HEK293 (cell line): Measurements from ENCODE around the gene CCM2L.

Source experiments
- KLF16 ChIP-seq: fragments of 450-650 bp; formaldehyde crosslinking; IDR thresholded peaks from 2 replicates; pipeline ENCODE4 v1.5.1; 2017; ENCODE audit warnings: missing biosample characterization, missing genetic modification characterization
- WT1 ChIP-seq: fragments of 450-650 bp; formaldehyde crosslinking; IDR thresholded peaks from 2 replicates; pipeline ENCODE4 v1.5.1; 2016; ENCODE audit warnings: missing biosample characterization, missing genetic modification characterization
- ZBTB8A ChIP-seq: fragments of 450-650 bp; formaldehyde crosslinking; IDR thresholded peaks from 2 replicates; pipeline ENCODE4 v1.5.1; 2016; ENCODE audit warnings: missing biosample characterization, missing genetic modification characterization
- ZNF114 ChIP-seq: fragments of 450-650 bp; formaldehyde crosslinking; IDR thresholded peaks from 2 replicates; pipeline ENCODE4 v1.5.0; 2017; ENCODE audit warnings: missing biosample characterization, missing genetic modification characterization
- ZNF223 ChIP-seq: fragments of 450-650 bp; formaldehyde crosslinking; IDR thresholded peaks from 2 replicates; pipeline ENCODE4 v1.5.1; 2016; ENCODE audit warnings: missing biosample characterization, missing genetic modification characterization
- ZNF426 ChIP-seq: fragments of 450-650 bp; formaldehyde crosslinking; IDR thresholded peaks from 2 replicates; pipeline ENCODE4 v1.5.1; 2017; ENCODE audit warnings: missing biosample characterization, missing genetic modification characterization, mild to moderate bottlenecking, inconsistent platforms, moderate library complexity
- ZNF596 ChIP-seq: fragments of 450-650 bp; IDR thresholded peaks from 2 replicates; pipeline ENCODE4 v1.5.0; 2018; ENCODE audit warnings: missing biosample characterization, mild to moderate bottlenecking, missing genetic modification characterization, moderate library complexity
- ZNF768 ChIP-seq: fragments of 450-650 bp; formaldehyde crosslinking; IDR thresholded peaks from 2 replicates; pipeline ENCODE4 v1.5.1; 2018; ENCODE audit warnings: missing biosample characterization, mild to moderate bottlenecking, missing genetic modification characterization
- ZSCAN16 ChIP-seq: fragments of 450-650 bp; formaldehyde crosslinking; IDR thresholded peaks from 2 replicates; pipeline ENCODE4 v1.5.1; 2016; ENCODE audit warnings: missing biosample characterization, missing genetic modification characterization
- TF ChIP-seq, protein P1 (sequence below): fragments of 450-650 bp; formaldehyde crosslinking; IDR thresholded peaks from 2 replicates; pipeline ENCODE4 v1.5.1; 2016; ENCODE audit warnings: missing biosample characterization, missing genetic modification characterization, borderline replicate concordance
- TF ChIP-seq, protein P2 (sequence below): fragments of 450-650 bp; formaldehyde crosslinking; IDR thresholded peaks from 2 replicates; pipeline ENCODE4 v1.5.1; 2016; ENCODE audit warnings: missing biosample characterization, missing genetic modification characterization
- TF ChIP-seq, protein P3 (sequence below): fragments of 450-650 bp; formaldehyde crosslinking; conservative IDR thresholded peaks from 2 replicates; pipeline ENCODE4 v1.5.1; 2016; ENCODE audit warnings: low read depth, missing biosample characterization, missing genetic modification characterization
- TF ChIP-seq, protein P4 (sequence below): fragments of 450-650 bp; formaldehyde crosslinking; IDR thresholded peaks from 2 replicates; pipeline ENCODE4 v1.5.1; 2017; ENCODE audit warnings: missing biosample characterization, missing genetic modification characterization
- TF ChIP-seq, protein P5 (sequence below): fragments of 450-650 bp; formaldehyde crosslinking; IDR thresholded peaks from 2 replicates; pipeline ENCODE4 v1.5.1; 2016; ENCODE audit warnings: missing biosample characterization, missing genetic modification characterization
- TF ChIP-seq, protein P6 (sequence below): fragments of 450-650 bp; IDR thresholded peaks from 2 replicates; pipeline ENCODE4 v1.5.1; 2018; ENCODE audit warnings: missing biosample characterization, mild to moderate bottlenecking, missing genetic modification characterization
- TF ChIP-seq, protein P7 (sequence below): fragments of 450-650 bp; formaldehyde crosslinking; IDR thresholded peaks from 2 replicates; pipeline ENCODE4 v1.5.1; 2016; ENCODE audit warnings: missing biosample characterization, missing genetic modification characterization
- TF ChIP-seq, protein P8 (sequence below): fragments of 450-650 bp; formaldehyde crosslinking; IDR thresholded peaks from 2 replicates; pipeline ENCODE4 v1.5.1; 2016; ENCODE audit warnings: missing biosample characterization, missing genetic modification characterization

Gene CCM2L

DNA sequence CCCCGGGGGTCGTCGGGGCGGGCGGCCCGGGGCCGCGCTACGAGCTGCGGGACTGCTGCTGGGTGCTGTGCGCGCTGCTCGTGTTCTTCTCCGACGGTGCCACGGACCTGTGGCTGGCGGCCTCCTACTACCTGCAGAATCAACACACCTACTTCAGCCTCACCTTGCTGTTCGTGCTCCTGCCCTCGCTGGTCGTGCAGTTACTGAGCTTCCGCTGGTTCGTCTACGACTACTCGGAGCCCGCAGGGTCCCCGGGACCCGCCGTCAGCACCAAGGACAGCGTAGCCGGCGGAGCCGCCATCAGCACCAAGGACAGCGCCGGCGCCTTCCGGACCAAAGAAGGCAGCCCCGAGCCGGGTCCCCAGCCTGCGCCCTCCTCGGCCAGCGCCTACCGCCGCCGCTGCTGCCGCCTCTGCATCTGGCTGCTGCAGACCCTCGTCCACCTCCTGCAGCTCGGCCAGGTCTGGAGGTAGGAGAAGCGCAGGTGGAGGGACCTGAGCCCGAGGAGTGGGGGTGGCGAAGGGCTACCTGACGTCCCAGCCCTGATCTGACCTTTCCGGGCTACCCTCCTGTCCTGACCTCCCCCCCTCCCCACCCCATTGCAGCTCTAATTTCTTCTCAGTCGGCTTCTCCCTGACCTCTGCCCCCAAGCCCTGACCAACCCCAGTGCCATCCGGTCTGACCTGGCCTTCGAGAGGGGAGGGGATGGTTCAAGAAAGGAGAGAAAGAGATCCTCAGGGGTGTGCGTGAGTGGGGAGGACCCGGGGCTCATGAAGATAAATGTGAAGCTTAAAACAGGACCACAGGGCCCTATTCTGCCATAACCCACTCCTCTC lies 41.7 kb upstream of the CCM2L start (continued):
- TF ChIP-seq, protein P1, sequence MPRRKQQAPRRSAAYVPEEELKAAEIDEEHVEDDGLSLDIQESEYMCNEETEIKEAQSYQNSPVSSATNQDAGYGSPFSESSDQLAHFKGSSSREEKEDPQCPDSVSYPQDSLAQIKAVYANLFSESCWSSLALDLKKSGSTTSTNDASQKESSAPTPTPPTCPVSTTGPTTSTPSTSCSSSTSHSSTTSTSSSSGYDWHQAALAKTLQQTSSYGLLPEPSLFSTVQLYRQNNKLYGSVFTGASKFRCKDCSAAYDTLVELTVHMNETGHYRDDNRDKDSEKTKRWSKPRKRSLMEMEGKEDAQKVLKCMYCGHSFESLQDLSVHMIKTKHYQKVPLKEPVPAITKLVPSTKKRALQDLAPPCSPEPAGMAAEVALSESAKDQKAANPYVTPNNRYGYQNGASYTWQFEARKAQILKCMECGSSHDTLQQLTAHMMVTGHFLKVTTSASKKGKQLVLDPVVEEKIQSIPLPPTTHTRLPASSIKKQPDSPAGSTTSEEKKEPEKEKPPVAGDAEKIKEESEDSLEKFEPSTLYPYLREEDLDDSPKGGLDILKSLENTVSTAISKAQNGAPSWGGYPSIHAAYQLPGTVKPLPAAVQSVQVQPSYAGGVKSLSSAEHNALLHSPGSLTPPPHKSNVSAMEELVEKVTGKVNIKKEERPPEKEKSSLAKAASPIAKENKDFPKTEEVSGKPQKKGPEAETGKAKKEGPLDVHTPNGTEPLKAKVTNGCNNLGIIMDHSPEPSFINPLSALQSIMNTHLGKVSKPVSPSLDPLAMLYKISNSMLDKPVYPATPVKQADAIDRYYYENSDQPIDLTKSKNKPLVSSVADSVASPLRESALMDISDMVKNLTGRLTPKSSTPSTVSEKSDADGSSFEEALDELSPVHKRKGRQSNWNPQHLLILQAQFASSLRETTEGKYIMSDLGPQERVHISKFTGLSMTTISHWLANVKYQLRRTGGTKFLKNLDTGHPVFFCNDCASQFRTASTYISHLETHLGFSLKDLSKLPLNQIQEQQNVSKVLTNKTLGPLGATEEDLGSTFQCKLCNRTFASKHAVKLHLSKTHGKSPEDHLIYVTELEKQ (tag by site-specific recombination) = no peak
- TF ChIP-seq ZNF223 (tag by site-specific recombination) (peak; percentile 67; the same call in 1 of the 2 replicates), ZNF114 (tag by site-specific recombination) (no peak), ZSCAN16 (no peak), ZNF596 (tag by site-specific recombination) (no peak), KLF16 (tag by site-specific recombination) (no peak), ZNF768 (tag by site-specific recombination) (peak; percentile 90; the same call in 1 of the 2 replicates), WT1 (tag by site-specific recombination) (0 out of 2 replicates have a peak, but pooled peaks have one; percentile 17), ZNF426 (tag by site-specific recombination) (no peak), ZBTB8A (tag by site-specific recombination) (peak; percentile 88)
- TF ChIP-seq, protein P2, sequence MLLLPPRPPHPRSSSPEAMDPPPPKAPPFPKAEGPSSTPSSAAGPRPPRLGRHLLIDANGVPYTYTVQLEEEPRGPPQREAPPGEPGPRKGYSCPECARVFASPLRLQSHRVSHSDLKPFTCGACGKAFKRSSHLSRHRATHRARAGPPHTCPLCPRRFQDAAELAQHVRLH (tag by site-specific recombination) = no peak
- TF ChIP-seq, protein P3, sequence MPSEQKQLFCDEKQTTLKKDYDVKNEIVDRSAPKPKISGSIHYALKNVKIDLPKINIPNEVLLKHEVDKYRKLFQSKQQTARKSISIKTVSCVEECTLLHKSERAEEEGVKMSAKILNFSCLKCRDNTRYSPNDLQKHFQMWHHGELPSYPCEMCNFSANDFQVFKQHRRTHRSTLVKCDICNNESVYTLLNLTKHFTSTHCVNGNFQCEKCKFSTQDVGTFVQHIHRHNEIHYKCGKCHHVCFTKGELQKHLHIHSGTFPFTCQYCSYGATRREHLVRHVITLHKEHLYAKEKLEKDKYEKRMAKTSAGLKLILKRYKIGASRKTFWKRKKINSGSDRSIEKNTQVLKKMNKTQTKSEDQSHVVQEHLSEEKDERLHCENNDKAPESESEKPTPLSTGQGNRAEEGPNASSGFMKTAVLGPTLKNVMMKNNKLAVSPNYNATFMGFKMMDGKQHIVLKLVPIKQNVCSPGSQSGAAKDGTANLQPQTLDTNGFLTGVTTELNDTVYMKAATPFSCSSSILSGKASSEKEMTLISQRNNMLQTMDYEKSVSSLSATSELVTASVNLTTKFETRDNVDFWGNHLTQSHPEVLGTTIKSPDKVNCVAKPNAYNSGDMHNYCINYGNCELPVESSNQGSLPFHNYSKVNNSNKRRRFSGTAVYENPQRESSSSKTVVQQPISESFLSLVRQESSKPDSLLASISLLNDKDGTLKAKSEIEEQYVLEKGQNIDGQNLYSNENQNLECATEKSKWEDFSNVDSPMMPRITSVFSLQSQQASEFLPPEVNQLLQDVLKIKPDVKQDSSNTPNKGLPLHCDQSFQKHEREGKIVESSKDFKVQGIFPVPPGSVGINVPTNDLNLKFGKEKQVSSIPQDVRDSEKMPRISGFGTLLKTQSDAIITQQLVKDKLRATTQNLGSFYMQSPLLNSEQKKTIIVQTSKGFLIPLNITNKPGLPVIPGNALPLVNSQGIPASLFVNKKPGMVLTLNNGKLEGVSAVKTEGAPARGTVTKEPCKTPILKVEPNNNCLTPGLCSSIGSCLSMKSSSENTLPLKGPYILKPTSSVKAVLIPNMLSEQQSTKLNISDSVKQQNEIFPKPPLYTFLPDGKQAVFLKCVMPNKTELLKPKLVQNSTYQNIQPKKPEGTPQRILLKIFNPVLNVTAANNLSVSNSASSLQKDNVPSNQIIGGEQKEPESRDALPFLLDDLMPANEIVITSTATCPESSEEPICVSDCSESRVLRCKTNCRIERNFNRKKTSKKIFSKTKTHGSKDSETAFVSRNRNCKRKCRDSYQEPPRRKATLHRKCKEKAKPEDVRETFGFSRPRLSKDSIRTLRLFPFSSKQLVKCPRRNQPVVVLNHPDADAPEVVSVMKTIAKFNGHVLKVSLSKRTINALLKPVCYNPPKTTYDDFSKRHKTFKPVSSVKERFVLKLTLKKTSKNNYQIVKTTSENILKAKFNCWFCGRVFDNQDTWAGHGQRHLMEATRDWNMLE = no peak; the same call in 1 of the 2 replicates
- TF ChIP-seq, protein P4, sequence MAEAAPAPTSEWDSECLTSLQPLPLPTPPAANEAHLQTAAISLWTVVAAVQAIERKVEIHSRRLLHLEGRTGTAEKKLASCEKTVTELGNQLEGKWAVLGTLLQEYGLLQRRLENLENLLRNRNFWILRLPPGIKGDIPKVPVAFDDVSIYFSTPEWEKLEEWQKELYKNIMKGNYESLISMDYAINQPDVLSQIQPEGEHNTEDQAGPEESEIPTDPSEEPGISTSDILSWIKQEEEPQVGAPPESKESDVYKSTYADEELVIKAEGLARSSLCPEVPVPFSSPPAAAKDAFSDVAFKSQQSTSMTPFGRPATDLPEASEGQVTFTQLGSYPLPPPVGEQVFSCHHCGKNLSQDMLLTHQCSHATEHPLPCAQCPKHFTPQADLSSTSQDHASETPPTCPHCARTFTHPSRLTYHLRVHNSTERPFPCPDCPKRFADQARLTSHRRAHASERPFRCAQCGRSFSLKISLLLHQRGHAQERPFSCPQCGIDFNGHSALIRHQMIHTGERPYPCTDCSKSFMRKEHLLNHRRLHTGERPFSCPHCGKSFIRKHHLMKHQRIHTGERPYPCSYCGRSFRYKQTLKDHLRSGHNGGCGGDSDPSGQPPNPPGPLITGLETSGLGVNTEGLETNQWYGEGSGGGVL (tag by site-specific recombination) = no peak
- TF ChIP-seq, protein P5, sequence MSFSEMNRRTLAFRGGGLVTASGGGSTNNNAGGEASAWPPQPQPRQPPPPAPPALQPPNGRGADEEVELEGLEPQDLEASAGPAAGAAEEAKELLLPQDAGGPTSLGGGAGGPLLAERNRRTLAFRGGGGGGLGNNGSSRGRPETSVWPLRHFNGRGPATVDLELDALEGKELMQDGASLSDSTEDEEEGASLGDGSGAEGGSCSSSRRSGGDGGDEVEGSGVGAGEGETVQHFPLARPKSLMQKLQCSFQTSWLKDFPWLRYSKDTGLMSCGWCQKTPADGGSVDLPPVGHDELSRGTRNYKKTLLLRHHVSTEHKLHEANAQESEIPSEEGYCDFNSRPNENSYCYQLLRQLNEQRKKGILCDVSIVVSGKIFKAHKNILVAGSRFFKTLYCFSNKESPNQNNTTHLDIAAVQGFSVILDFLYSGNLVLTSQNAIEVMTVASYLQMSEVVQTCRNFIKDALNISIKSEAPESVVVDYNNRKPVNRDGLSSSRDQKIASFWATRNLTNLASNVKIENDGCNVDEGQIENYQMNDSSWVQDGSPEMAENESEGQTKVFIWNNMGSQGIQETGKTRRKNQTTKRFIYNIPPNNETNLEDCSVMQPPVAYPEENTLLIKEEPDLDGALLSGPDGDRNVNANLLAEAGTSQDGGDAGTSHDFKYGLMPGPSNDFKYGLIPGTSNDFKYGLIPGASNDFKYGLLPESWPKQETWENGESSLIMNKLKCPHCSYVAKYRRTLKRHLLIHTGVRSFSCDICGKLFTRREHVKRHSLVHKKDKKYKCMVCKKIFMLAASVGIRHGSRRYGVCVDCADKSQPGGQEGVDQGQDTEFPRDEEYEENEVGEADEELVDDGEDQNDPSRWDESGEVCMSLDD = peak; percentile 54; the same call in 1 of the 2 replicates
- TF ChIP-seq, protein P6, sequence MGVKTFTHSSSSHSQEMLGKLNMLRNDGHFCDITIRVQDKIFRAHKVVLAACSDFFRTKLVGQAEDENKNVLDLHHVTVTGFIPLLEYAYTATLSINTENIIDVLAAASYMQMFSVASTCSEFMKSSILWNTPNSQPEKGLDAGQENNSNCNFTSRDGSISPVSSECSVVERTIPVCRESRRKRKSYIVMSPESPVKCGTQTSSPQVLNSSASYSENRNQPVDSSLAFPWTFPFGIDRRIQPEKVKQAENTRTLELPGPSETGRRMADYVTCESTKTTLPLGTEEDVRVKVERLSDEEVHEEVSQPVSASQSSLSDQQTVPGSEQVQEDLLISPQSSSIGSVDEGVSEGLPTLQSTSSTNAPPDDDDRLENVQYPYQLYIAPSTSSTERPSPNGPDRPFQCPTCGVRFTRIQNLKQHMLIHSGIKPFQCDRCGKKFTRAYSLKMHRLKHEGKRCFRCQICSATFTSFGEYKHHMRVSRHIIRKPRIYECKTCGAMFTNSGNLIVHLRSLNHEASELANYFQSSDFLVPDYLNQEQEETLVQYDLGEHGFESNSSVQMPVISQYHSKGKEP (tag by site-specific recombination) = no peak
- TF ChIP-seq, protein P7, sequence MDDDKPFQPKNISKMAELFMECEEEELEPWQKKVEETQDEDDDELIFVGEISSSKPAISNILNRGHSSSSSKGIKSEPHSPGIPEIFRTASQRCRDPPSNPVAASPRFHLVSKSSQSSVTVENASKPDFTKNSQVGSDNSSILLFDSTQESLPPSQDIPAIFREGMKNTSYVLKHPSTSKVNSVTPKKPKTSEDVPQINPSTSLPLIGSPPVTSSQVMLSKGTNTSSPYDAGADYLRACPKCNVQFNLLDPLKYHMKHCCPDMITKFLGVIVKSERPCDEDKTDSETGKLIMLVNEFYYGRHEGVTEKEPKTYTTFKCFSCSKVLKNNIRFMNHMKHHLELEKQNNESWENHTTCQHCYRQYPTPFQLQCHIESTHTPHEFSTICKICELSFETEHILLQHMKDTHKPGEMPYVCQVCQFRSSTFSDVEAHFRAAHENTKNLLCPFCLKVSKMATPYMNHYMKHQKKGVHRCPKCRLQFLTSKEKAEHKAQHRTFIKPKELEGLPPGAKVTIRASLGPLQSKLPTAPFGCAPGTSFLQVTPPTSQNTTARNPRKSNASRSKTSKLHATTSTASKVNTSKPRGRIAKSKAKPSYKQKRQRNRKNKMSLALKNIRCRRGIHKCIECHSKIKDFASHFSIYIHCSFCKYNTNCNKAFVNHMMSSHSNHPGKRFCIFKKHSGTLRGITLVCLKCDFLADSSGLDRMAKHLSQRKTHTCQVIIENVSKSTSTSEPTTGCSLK = no peak
- TF ChIP-seq, protein P8, sequence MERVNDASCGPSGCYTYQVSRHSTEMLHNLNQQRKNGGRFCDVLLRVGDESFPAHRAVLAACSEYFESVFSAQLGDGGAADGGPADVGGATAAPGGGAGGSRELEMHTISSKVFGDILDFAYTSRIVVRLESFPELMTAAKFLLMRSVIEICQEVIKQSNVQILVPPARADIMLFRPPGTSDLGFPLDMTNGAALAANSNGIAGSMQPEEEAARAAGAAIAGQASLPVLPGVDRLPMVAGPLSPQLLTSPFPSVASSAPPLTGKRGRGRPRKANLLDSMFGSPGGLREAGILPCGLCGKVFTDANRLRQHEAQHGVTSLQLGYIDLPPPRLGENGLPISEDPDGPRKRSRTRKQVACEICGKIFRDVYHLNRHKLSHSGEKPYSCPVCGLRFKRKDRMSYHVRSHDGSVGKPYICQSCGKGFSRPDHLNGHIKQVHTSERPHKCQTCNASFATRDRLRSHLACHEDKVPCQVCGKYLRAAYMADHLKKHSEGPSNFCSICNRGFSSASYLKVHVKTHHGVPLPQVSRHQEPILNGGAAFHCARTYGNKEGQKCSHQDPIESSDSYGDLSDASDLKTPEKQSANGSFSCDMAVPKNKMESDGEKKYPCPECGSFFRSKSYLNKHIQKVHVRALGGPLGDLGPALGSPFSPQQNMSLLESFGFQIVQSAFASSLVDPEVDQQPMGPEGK (tag by site-specific recombination) = no peak; the same call in 1 of the 2 replicates
